HG03342 (cell line): ENCODE measurements around the gene DOCK8.

ENCODE experiments used
- ATAC-seq: cut with Tn5 transposase; IDR thresholded peaks from one replicate; pipeline ENCODE4 v1.9.1; 2021; ENCODE audit warnings: mild to moderate bottlenecking, moderate library complexity; ENCODE audit not compliant: unreplicated experiment

Gene DOCK8

DNA sequence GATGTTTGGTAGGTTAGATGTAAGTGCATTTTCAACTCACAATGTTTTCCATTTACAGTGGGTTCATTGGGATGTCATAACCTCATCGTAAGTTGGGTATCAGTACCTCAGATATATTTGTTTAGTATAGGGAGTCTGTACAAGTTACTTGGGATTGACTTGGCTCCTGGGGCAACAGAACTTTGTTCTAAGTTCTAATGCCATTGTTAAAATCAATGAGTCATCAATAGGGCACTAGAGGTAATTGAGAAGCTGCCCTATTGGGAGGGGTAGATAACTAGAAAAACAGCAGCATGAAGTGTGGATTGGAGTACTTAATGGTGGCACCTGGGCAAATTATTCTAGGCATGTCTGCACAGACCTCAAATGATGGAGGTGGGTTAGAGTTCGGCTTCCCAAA lies 272.8 kb downstream of the DOCK8 start:
- ATAC-seq, result no peak

DNA sequence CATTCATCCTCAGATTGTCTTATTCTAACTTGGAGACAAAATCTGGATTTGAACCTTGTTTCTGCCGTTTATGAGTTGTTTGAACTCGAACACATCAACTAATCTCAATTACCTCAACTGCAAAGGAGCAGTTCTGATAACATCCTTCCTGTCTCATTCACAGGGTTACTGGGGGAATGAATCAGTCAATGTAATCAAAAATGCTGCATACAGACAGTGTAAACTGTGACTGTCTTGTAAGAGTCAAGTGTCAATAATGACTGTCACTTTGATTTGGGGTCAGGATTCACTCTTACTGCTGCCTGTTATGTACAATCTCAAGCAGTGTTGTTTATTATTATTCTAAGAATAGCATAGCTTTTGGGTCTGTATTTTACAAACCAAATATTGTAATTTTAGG lies 273.8 kb downstream of the DOCK8 start:
- no peak for ATAC-seq

GRCh38 chr9:489198-490197 lies 274.8 kb downstream of the DOCK8 start:
- no peak for ATAC-seq

GRCh38 chr9:494764-495163 lies 280.1 kb downstream of the DOCK8 start:
- no peak for ATAC-seq

- ATAC-seq, result no peak
These were observed 281.1 kb downstream of the DOCK8 start for GRCh38 chr9:495739-496138.

DNA sequence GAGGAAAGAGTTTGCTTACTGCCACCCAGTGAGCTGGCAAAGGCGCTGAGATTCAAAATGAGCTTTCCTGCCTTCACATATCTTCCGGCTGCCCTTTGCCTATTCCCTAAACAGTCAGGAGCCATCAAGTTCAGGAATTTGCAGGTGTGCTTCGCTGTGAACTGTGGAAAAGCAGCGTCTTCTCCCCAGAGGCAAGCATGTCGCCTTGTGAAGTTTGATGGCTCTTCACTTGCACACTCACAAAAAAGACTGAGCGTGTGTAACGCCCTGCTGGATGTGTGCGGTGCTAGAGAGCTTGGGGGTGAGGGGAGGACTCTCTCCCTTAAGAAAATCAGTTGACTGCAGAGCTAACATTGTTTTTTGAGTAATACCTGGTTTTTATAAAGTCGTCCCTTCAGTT lies 288.7 kb downstream of the DOCK8 start:
- ATAC-seq, result no peak

GRCh38 chr9:503881-504852 lies 289.5 kb downstream of the DOCK8 start, which contains the start of gene KANK1:
Gene KANK1, plus strand, starts transcription at chr9:504695.
- ATAC-seq, result peak; percentile 87

GRCh38 chr9:504921-505740 lies 290.5 kb downstream of the DOCK8 start:
- ATAC-seq, result no peak

- ATAC-seq, result no peak
These were observed 291.0 kb downstream of the DOCK8 start for GRCh38 chr9:505741-506059.

DNA sequence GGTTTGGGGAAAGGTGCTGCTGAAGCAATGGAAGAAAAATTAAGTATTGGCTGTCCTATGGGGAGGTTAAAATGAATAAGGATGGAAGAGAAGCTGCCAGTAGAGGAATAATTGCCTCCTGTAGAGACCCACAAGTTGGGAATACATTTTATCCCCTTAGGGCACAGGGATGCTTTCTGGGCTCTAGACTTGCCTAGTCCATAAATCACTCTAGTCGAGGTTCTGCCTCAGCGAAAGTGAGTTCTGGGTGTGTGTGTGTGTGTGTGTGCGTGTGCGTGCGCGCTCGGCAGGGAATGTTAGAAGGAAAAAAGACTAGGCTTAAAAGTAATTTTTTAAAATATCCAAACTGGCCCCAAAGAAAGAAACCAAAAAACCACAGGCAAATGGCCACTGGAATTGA lies 291.6 kb downstream of the DOCK8 start:
- ATAC-seq, result no peak

DNA sequence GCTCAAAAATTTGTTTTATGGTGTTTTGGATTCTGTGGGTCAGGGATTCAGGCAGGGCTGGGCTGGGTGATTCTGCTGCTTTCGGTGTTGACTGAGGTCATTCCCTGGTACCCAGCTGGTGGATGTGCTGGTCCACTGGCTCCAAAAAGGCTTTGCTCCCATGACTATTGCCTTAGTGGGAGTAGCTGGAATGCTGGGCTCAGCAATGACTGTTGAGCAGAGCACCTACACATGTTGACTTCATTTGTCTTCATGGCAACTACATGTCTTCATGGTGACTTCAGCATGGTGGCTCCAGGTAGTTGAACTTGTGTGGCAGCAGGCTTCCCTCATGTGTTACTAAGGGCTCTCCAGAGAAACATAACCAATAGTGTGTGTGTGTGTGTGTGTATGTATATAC lies 297.2 kb downstream of the DOCK8 start:
- ATAC-seq, result no peak

DNA sequence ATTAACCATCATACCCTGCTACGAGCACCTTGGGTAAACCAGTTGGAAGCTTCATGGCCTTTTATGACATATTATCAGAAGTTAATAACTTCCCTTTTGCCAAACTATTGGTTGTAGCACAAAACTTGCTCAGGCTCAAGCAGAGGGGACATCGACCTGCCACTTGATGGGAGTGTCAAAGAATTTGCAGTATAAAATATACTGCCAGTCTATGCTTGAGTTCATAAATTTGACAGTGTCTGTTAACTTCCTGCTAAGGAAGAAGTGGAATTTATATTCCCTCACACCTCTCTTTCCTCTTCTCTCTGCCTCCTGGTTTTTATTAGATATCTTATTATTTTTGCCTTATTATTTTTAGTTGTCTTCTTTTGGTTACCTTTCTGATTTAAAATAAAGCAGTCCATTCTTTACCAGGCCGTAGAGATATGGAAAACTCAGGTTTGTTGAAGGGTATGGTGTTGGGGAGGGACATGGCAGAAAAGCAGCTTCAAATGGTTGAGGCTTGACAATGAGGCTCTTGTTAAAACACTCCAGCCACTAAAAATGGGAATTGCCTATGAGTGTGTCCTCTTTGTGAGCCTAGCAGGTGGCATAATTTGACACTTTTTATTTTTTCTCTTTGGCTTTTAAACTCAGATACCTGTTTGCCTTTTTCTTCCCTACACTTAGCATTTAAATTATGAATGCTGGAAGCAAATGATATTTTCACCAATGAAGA lies 298.0 kb downstream of the DOCK8 start:
- no peak for ATAC-seq
